Activated T-helper 1 cell treated with anti-CD3 and anti-CD28 coated beads, Interleukin-12 subunit alpha, Interleukin-12 subunit beta, Interleukin-2, Interleukin-4 antibody, amounts not matched to agents 30 ng/mL and 10 ng/mL and 1 ng/mL, durations not matched to agents 14 hours and 24 hours and 36 hours (primary cell): ENCODE results near the gene KLHL2. TPM values are rescaled to one million over a fixed set of nuclear protein-coding genes. Genes with fewer than 3 reads are reported as not detected.
"Not testable (repeated sequence)": the region's sequence is repeated elsewhere in the genome, so short reads cannot be mapped to it uniquely, and the experiment has no call there.

Source experiments
- DNase-seq: peaks from one replicate; pipeline ENCODE4 v3.0.0; 2021; ENCODE audit warnings: low spot score
- H3K27ac Mint-ChIP-seq: one replicate; pipeline ENCODE4 v1.8.0; 2021; ENCODE audit warnings: mild to moderate bottlenecking, mixed read lengths
- H3K27me3 Mint-ChIP-seq: one replicate; pipeline ENCODE4 v1.8.0; 2022; ENCODE audit warnings: mild to moderate bottlenecking, moderate library complexity, mixed read lengths; ENCODE audit not compliant: insufficient read depth
- H3K36me3 Mint-ChIP-seq: one replicate; pipeline ENCODE4 v1.8.0; 2021; ENCODE audit warnings: low read depth, mixed read lengths
- H3K4me1 Mint-ChIP-seq: one replicate; pipeline ENCODE4 v1.8.0; 2021; ENCODE audit warnings: low read depth, mixed read lengths
- H3K4me3 Mint-ChIP-seq: one replicate; pipeline ENCODE4 v1.8.0; 2021; ENCODE audit warnings: mild to moderate bottlenecking, moderate library complexity, mixed read lengths
- H3K9me3 Mint-ChIP-seq: one replicate; pipeline ENCODE4 v1.8.0; 2021; ENCODE audit warnings: mixed read lengths
- intact Hi-C: fragments of 100-400 bp; cut with micrococcal nuclease; formaldehyde crosslinking; loops from one replicate; pipeline ENCODE4 v1.15.1; 2024
- total RNA-seq: library from RNA; stranded (reverse); gene quantifications from 2 replicates; pipeline ENCODE4 v1.2.3, GENCODE V29; 2022

The KLHL2 gene
- total RNA-seq, 1 donor from 2014 or later = 40.6 TPM

DNA sequence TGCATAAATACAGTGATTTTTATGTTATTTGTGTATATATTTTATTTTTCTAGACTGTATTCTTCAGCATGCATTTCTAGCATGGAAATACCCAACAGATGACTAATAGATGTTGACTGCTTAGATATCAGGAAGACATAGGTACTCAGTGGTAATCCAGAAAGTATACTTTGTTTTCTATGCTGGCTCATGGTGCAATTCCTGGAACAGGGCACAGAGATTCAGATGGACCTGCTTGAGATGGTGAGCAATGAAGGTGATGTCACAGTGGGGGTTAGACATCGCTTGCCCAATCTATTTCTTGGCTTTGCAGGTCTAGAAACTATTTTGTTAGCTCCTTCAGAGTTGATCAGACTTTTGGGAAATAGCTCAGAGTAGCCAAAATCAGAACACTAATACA lies 41.5 kb downstream of the KLHL2 start:
- not testable (repeated sequence) for DNase-seq, H3K4me3 Mint-ChIP-seq

GRCh38 chr4:165254771-165255170 lies 47.4 kb downstream of the KLHL2 start:
- Mint-ChIP-seq H3K36me3 (peaks cover 22% of the 10 kb centered on the region), H3K4me1 (peaks cover 55% of the 10 kb centered on the region), H3K27ac (peak overlapping the region; percentile 13), H3K4me3 (peak overlapping the region; percentile 12)
- DNase-seq, H3K9me3 Mint-ChIP-seq, H3K27me3 Mint-ChIP-seq: not testable (repeated sequence)
- intact Hi-C loops = loop anchor here (5.0 kb wide), 2 partner anchors 48 to 122 kb away; no protein-coding TSS in a partner anchor

More for the DNA sequence above, 41.5 kb downstream of the KLHL2 start:
- not testable (repeated sequence) for H3K27me3 Mint-ChIP-seq, H3K9me3 Mint-ChIP-seq
- Mint-ChIP-seq H3K36me3 (peaks cover 24% of the 10 kb centered on the region), H3K27ac (peak overlapping the region; percentile 79), H3K4me1 (peaks cover 10% of the 10 kb centered on the region)
- intact Hi-C loops = loop anchor here (2.0 kb wide), 1 partner anchor 44 kb away; no protein-coding TSS in a partner anchor

- Mint-ChIP-seq H3K27ac (peak overlapping the region; percentile 96), H3K4me1 (peaks cover 58% of the 10 kb centered on the region), H3K36me3 (peaks cover 20% of the 10 kb centered on the region), H3K4me3 (peak overlapping the region; percentile 70)
- DNase-seq = peak; percentile 56
- not testable (repeated sequence) for H3K9me3 Mint-ChIP-seq, H3K27me3 Mint-ChIP-seq
- intact Hi-C loops = loop anchor here (5.0 kb wide), 2 partner anchors 47 to 123 kb away; no protein-coding TSS in a partner anchor
These were observed 48.1 kb downstream of the KLHL2 start for GRCh38 chr4:165255439-165255838.

DNA sequence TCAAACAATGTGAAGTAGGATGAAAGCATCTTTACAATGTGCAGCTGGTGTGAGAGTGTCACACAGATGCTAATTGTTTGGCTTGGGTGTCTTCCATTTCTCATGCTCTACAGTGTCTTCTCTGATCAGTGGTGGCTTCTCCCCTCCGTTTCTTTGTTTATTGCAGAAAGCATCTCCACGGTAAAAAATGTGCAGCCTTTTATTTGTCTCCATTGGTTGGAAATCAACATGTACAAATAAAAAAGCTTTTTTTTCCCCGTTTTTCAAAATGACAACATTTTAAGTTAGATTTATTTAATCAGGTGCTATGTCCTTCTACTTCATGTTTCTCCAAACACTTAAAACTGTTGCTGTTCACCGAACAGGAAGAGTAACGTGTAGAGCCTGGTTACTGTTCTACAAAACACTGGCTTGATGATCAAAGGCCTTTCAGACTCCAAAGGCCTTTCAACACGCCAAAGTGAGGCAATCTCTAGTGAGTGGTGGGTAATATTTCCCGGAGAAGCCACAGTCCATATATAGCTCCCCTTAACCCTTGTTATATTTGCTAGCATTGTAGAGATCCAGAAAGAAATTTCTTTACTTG lies 48.8 kb downstream of the KLHL2 start:
- Mint-ChIP-seq H3K4me1 (peaks cover 62% of the 10 kb centered on the region), H3K36me3 (peaks cover 17% of the 10 kb centered on the region), H3K27ac (peak overlapping the region; percentile 96), H3K4me3 (peak overlapping the region; percentile 70)
- DNase-seq, H3K9me3 Mint-ChIP-seq, H3K27me3 Mint-ChIP-seq: not testable (repeated sequence)
- intact Hi-C loops = loop anchor here (5.0 kb wide), 2 partner anchors 46 to 124 kb away; no protein-coding TSS in a partner anchor

DNA sequence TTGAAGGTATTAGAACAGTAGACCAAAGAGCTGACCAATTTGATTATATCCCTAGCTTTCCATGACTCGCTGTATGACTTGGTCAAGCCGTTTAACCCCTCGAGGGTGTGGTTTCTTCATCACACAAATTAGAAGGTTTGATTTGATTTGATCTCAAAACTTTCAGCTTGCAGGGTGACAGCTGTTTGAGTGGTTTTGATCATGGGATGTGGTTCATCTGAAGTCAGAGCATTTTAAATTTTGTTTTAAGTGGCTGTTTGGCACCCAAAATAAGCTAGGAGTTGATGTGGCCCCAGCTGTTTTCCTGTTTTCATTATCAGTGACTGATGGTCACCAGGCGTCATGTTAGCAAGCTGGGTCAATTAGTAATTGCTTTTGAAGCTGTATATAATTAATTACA lies 52.4 kb downstream of the KLHL2 start:
- DNase-seq, H3K27me3 Mint-ChIP-seq, H3K9me3 Mint-ChIP-seq, H3K4me3 Mint-ChIP-seq: not testable (repeated sequence)
- peaks cover 17% of the 10 kb centered on the region for H3K36me3 Mint-ChIP-seq
- H3K27ac Mint-ChIP-seq = peak overlapping the region; percentile 52
- intact Hi-C loops = loop anchor here (5.0 kb wide), 3 partner anchors 43 to 127 kb away; partner anchors contain the start of gene KLHL2
- peaks cover 52% of the 10 kb centered on the region for H3K4me1 Mint-ChIP-seq

- intact Hi-C loops = loop anchor here (5.0 kb wide), 1 partner anchor 55 kb away; the partner anchor contains the start of gene KLHL2
- peaks cover 27% of the 10 kb centered on the region for H3K36me3 Mint-ChIP-seq
- H3K4me1 Mint-ChIP-seq = peaks cover 26% of the 10 kb centered on the region
- not testable (repeated sequence) for H3K27me3 Mint-ChIP-seq, H3K27ac Mint-ChIP-seq, DNase-seq, H3K9me3 Mint-ChIP-seq, H3K4me3 Mint-ChIP-seq
These were observed 54.9 kb downstream of the KLHL2 start for GRCh38 chr4:165262306-165262705.

- H3K27me3 Mint-ChIP-seq, H3K9me3 Mint-ChIP-seq, H3K4me3 Mint-ChIP-seq, DNase-seq, H3K27ac Mint-ChIP-seq: not testable (repeated sequence)
- H3K4me1 Mint-ChIP-seq = peaks cover 22% of the 10 kb centered on the region
- intact Hi-C loops = loop anchor here (5.0 kb wide), 1 partner anchor 56 kb away; the partner anchor contains the start of gene KLHL2
- H3K36me3 Mint-ChIP-seq = peaks cover 27% of the 10 kb centered on the region
These were observed 56.1 kb downstream of the KLHL2 start for GRCh38 chr4:165263466-165263865.

DNA sequence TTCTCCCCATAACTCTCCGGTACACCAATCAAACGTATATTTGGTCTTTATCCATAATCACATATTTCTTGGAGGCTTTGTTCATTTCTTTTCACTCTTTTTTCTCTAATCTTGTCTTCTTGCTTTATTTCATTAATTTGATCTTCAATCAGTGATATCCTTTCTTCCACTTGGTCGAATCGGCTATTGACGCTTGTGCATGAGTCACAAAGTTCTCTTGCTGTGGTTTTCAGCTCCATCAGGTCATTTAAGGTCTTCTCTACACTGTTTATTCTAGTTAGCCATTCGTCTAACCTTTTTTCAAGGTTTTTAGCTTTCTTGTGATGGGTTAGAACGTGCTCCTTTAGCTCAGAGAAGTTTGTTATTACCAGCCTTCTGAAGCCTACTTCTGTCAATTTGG lies 62.6 kb downstream of the KLHL2 start:
- intact Hi-C loops, H3K27ac Mint-ChIP-seq, H3K27me3 Mint-ChIP-seq: not testable (repeated sequence)

DNA sequence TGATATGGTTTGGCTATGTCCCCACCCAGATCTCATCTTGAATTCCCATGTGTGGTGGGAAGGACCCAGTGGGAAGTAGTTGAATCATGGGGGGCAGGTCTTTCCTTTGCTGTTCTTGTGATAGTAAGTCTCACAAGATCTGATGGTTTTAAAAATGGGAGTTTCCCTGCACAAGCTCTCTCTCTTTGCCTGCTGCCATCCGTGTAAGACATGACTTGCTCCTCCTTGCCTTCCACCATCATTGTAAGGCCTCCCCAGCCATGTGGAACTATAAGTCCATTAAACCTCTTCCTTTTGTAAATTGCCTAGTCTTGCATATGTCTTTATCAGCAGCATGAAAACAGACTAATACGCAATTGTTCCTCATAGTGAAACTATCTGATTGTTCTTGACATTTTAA lies 66.1 kb downstream of the KLHL2 start:
- H3K4me1 Mint-ChIP-seq = peaks cover 22% of the 10 kb centered on the region
- H3K4me3 Mint-ChIP-seq, H3K27me3 Mint-ChIP-seq, H3K9me3 Mint-ChIP-seq, H3K27ac Mint-ChIP-seq, intact Hi-C loops, DNase-seq: not testable (repeated sequence)
- H3K36me3 Mint-ChIP-seq = peaks cover 45% of the 10 kb centered on the region

More for the DNA sequence above, 62.6 kb downstream of the KLHL2 start:
- H3K9me3 Mint-ChIP-seq, DNase-seq, H3K4me3 Mint-ChIP-seq: not testable (repeated sequence)
- Mint-ChIP-seq H3K4me1 (peaks cover 29% of the 10 kb centered on the region), H3K36me3 (peaks cover 55% of the 10 kb centered on the region)

- DNase-seq, intact Hi-C loops, H3K27ac Mint-ChIP-seq, H3K4me1 Mint-ChIP-seq, H3K9me3 Mint-ChIP-seq, H3K4me3 Mint-ChIP-seq, H3K27me3 Mint-ChIP-seq: not testable (repeated sequence)
- peaks cover 38% of the 10 kb centered on the region for H3K36me3 Mint-ChIP-seq
These were observed 68.0 kb downstream of the KLHL2 start for GRCh38 chr4:165275357-165275756.

DNA sequence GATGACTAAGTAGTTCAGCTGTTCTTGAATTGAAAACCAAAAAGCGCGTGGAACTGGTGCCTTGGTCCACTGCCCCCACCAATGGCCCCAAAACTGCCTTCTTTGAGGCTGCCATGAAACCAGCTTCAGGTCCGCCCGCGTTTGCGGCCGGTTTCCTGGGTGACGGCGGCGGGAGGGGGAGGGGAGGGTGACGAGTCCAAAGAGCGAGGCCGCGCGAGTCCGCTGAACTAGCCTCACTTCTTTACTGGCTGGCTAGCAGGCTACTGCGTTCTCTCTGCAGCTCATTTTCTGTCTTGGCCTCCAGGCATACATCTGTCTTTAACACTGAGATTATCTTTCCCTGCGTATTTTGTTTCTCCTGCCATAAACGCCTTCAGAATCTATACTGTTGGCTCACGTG lies 72.2 kb downstream of the KLHL2 start:
- H3K27me3 Mint-ChIP-seq, H3K4me1 Mint-ChIP-seq, H3K27ac Mint-ChIP-seq, H3K9me3 Mint-ChIP-seq, intact Hi-C loops, H3K4me3 Mint-ChIP-seq, DNase-seq: not testable (repeated sequence)
- peaks cover 28% of the 10 kb centered on the region for H3K36me3 Mint-ChIP-seq

GRCh38 chr4:165284697-165285096 lies 77.3 kb downstream of the KLHL2 start:
- DNase-seq, H3K9me3 Mint-ChIP-seq, H3K4me3 Mint-ChIP-seq, H3K27ac Mint-ChIP-seq, H3K27me3 Mint-ChIP-seq, intact Hi-C loops: not testable (repeated sequence)
- Mint-ChIP-seq H3K36me3 (peaks cover 41% of the 10 kb centered on the region), H3K4me1 (peaks cover 43% of the 10 kb centered on the region)

- H3K9me3 Mint-ChIP-seq, DNase-seq, H3K27me3 Mint-ChIP-seq, intact Hi-C loops: not testable (repeated sequence)
- Mint-ChIP-seq H3K36me3 (peaks cover 37% of the 10 kb centered on the region), H3K4me3 (peak overlapping the region; percentile 2), H3K27ac (peak overlapping the region; percentile 35), H3K4me1 (peaks cover 44% of the 10 kb centered on the region)
These were observed 79.4 kb downstream of the KLHL2 start for GRCh38 chr4:165286619-165287340.
